ENCODE results near the gene NCBP3.

GRCh38 chr17:3873862-3874261, 27.8 kb upstream of the NCBP3 start:
- TF ChIP-seq, protein P1, sequence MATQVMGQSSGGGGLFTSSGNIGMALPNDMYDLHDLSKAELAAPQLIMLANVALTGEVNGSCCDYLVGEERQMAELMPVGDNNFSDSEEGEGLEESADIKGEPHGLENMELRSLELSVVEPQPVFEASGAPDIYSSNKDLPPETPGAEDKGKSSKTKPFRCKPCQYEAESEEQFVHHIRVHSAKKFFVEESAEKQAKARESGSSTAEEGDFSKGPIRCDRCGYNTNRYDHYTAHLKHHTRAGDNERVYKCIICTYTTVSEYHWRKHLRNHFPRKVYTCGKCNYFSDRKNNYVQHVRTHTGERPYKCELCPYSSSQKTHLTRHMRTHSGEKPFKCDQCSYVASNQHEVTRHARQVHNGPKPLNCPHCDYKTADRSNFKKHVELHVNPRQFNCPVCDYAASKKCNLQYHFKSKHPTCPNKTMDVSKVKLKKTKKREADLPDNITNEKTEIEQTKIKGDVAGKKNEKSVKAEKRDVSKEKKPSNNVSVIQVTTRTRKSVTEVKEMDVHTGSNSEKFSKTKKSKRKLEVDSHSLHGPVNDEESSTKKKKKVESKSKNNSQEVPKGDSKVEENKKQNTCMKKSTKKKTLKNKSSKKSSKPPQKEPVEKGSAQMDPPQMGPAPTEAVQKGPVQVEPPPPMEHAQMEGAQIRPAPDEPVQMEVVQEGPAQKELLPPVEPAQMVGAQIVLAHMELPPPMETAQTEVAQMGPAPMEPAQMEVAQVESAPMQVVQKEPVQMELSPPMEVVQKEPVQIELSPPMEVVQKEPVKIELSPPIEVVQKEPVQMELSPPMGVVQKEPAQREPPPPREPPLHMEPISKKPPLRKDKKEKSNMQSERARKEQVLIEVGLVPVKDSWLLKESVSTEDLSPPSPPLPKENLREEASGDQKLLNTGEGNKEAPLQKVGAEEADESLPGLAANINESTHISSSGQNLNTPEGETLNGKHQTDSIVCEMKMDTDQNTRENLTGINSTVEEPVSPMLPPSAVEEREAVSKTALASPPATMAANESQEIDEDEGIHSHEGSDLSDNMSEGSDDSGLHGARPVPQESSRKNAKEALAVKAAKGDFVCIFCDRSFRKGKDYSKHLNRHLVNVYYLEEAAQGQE (IDR thresholded peaks at IDR 0.05; ENCODE audit: insufficient read depth in 1 of 2, low read depth in 2 of 2, low read length in 1 of 2), result no peak
- TF ChIP-seq, protein P2, sequence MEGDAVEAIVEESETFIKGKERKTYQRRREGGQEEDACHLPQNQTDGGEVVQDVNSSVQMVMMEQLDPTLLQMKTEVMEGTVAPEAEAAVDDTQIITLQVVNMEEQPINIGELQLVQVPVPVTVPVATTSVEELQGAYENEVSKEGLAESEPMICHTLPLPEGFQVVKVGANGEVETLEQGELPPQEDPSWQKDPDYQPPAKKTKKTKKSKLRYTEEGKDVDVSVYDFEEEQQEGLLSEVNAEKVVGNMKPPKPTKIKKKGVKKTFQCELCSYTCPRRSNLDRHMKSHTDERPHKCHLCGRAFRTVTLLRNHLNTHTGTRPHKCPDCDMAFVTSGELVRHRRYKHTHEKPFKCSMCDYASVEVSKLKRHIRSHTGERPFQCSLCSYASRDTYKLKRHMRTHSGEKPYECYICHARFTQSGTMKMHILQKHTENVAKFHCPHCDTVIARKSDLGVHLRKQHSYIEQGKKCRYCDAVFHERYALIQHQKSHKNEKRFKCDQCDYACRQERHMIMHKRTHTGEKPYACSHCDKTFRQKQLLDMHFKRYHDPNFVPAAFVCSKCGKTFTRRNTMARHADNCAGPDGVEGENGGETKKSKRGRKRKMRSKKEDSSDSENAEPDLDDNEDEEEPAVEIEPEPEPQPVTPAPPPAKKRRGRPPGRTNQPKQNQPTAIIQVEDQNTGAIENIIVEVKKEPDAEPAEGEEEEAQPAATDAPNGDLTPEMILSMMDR (IDR thresholded peaks at IDR 0.05), result no peak

Data from Panc1 (cell line).